T-cell (primary cell): Measurements from ENCODE around the gene ADAM19. TPM values are rescaled to one million over a fixed set of nuclear protein-coding genes. Genes with fewer than 3 reads are reported as not detected.

ENCODE experiments used
- ATAC-seq, 4 experiments: fragments of 200-7000 bp in 3 of 4; fragments of 150-1000 bp in 1 of 4; cut with Tn5 transposase; replicated peaks in 1 of 4; 1 replicate in 3 of 4; 2 replicates in 1 of 4; pipeline ENCODE4 v1.10.0; 2021; ENCODE audit warnings: moderate library complexity in 3 of 4, mild to moderate bottlenecking in 2 of 4, moderate number of reproducible peaks in 1 of 4
- CTCF ChIA-PET, 2 donors: fragments of 300-600 bp; sonication (Branson Sonifier 250); formaldehyde crosslinking; loops; one replicate each; lab custom pipeline; 2022; ENCODE audit warnings: antibody characterized with exemption in 2 of 2; lab: Charles Lee
- POLR2A ChIA-PET, 2 donors: fragments of 300-600 bp; sonication (Branson Sonifier 250); formaldehyde crosslinking; loops; one replicate each; lab custom pipeline; 2022; ENCODE audit warnings: antibody characterized with exemption in 2 of 2; lab: Charles Lee
- DNase-seq, 35 experiments: peaks; one replicate each; pipeline versions ENCODE4 v3.0.0 to v3.0.0-alpha.2; 2013 to 2023
- H3K27ac ChIP-seq: one replicate; pipeline ENCODE4 v1.5.1; 2013; ENCODE audit warnings: low read length
- H3K27me3 ChIP-seq, 2 experiments: replicated peaks in 1 of 2; 1 replicate in 1 of 2; 2 replicates in 1 of 2; pipeline versions ENCODE4 v1.6.1 to v1.7.0; 2013; ENCODE audit warnings: low read length in 1 of 2, mixed read lengths in 1 of 2; ENCODE audit not compliant: control insufficient read depth in 2 of 2, insufficient read depth in 2 of 2; ENCODE audit errors: extremely low read depth in 1 of 2
- H3K36me3 ChIP-seq, 2 donors: 1 replicate in 1 of 2; 2 replicates in 1 of 2; pipeline versions ENCODE4 v1.6.1 to v1.7.0; 2013; ENCODE audit warnings: low read length in 1 of 2; ENCODE audit not compliant: control insufficient read depth in 2 of 2, insufficient read depth in 1 of 2; ENCODE audit errors: extremely low read depth in 1 of 2
- H3K4me1 ChIP-seq, 2 experiments: 1 replicate in 1 of 2; 2 replicates in 1 of 2; pipeline versions ENCODE4 v1.6.1 to v1.7.0; 2013; ENCODE audit warnings: low read length in 2 of 2, mixed read lengths in 1 of 2; ENCODE audit not compliant: insufficient read depth in 2 of 2, control insufficient read depth in 1 of 2; ENCODE audit errors: extremely low read depth in 1 of 2
- H3K4me3 ChIP-seq, 2 donors: 1 replicate in 1 of 2; 2 replicates in 1 of 2; pipeline versions ENCODE4 v1.5.1 to v1.7.0; 2013; ENCODE audit warnings: mild to moderate bottlenecking in 2 of 2, low read length in 1 of 2, moderate library complexity in 1 of 2; ENCODE audit not compliant: control insufficient read depth in 1 of 2; ENCODE audit errors: extremely low read depth in 1 of 2
- H3K9me3 ChIP-seq: 2 replicates; pipeline ENCODE4 v1.7.0; 2013
- H3K27ac Mint-ChIP-seq, 2 donors: one replicate each; pipeline ENCODE4 v1.8.0; 2020 to 2021; ENCODE audit warnings: mild to moderate bottlenecking in 2 of 2, mixed read lengths in 2 of 2
- H3K27me3 Mint-ChIP-seq, 2 donors: one replicate each; pipeline ENCODE4 v1.8.0; 2021 to 2022; ENCODE audit warnings: mixed read lengths in 2 of 2
- H3K36me3 Mint-ChIP-seq: one replicate; pipeline ENCODE4 v1.8.0; 2021; ENCODE audit warnings: mixed read lengths
- H3K4me1 Mint-ChIP-seq, 3 donors: one replicate each; pipeline ENCODE4 v1.8.0; 2020 to 2022; ENCODE audit warnings: mixed read lengths in 3 of 3, mild to moderate bottlenecking in 1 of 3
- H3K4me3 Mint-ChIP-seq, 3 donors: one replicate each; pipeline ENCODE4 v1.8.0; 2020 to 2022; ENCODE audit warnings: mild to moderate bottlenecking in 3 of 3, mixed read lengths in 3 of 3, moderate library complexity in 3 of 3
- H3K9me3 Mint-ChIP-seq, 3 donors: one replicate each; pipeline ENCODE4 v1.8.0; 2020 to 2022; ENCODE audit warnings: mixed read lengths in 3 of 3
- WGBS: methylation state at CpG from one replicate; pipeline ENCODE4 v1.1.5; 2013; ENCODE audit warnings: missing lambda C conversion rate; ENCODE audit not compliant: insufficient coverage; 5-methylcytosine and 5-hydroxymethylcytosine counted together
- total RNA-seq, 35 experiments: library from RNA in 6 of 35; stranded (reverse) in 6 of 35; fragments of 120-200 nt in 1 of 35; gene quantifications; one replicate each; pipeline versions ENCODE4 v1.2.1 to v1.2.4 and lab custom pipeline; 2013 to 2026

ADAM19 gene
- total RNA-seq, 5 donors from 2014 or later (not counting 1 experiment from before 2014, with no cell fraction given): 30.7 to 64.1 (median 41.8) TPM

DNA sequence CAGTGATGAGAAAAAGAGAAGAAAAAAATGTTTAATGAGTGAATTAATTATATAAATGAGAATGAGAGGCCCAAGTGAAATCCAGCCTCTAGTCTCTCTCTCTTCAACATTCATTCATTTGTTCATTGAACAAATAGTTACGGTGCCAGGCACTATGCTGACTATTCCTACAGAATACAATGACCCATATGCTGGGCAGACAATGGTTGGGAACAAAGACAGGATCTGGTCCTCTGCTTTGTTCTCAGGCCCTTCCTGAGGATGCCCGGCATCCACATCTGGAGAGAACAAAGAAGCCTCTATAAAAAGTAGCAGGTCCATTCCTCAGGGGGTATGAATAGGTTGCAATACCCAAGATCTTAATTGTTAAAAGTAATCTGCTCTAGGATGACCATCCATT, 6.9 kb downstream of the ADAM19 start:
- peaks cover 5 to 43% of the 10 kb centered on the region in 2 experiments for H3K4me1 ChIP-seq
- WGBS: 80% methylated on average over 1 of the region's 2 CpGs
- ChIA-PET POLR2A (no interaction called here), CTCF (interaction anchor here (0.6 to 1.1 kb wide), 4 partner anchors 9 to 263 kb away, joined by 3 to 5 read pairs (median 3); no protein-coding TSS in a partner anchor)
- no peaks in the 10 kb centered on the region for H3K27me3 ChIP-seq
- H3K9me3 ChIP-seq: no peaks in the 10 kb centered on the region
- peak overlapping the region; percentile 28 to 64 for H3K27ac Mint-ChIP-seq
- DNase-seq (no peak), ATAC-seq (no peak)
- H3K9me3 Mint-ChIP-seq: no peaks in the 10 kb centered on the region
- no peak overlapping the region for H3K4me3 Mint-ChIP-seq
- no peaks in the 10 kb centered on the region for H3K36me3 ChIP-seq
- no peak overlapping the region for H3K4me3 ChIP-seq
- H3K27ac ChIP-seq: no peak overlapping the region
- H3K27me3 Mint-ChIP-seq: peaks cover 0 to under 1% of the 10 kb centered on the region in 2 donors
- H3K36me3 Mint-ChIP-seq: peaks cover 25% of the 10 kb centered on the region
- peaks cover 20 to 79% (median 62%) of the 10 kb centered on the region in 3 donors for H3K4me1 Mint-ChIP-seq

- no peak for ATAC-seq
- POLR2A ChIA-PET: no interaction called here
- peak overlapping the region in 1 of 2 donors; percentile 52 for H3K27ac Mint-ChIP-seq
- H3K27me3 Mint-ChIP-seq: no peaks in the 10 kb centered on the region
- no peaks in the 10 kb centered on the region for H3K9me3 ChIP-seq
- H3K36me3 Mint-ChIP-seq: peaks cover 25% of the 10 kb centered on the region
- DNase-seq: no peak
- H3K4me3 ChIP-seq: no peak overlapping the region
- no peaks in the 10 kb centered on the region for H3K9me3 Mint-ChIP-seq
- H3K4me3 Mint-ChIP-seq: no peak overlapping the region
- H3K4me1 ChIP-seq: peaks cover 5 to 43% of the 10 kb centered on the region in 2 experiments
- H3K27me3 ChIP-seq: no peaks in the 10 kb centered on the region
- WGBS: 100% methylated on average over 1 of the region's 4 CpGs
- no peak overlapping the region for H3K27ac ChIP-seq
- H3K4me1 Mint-ChIP-seq: peaks cover 18 to 81% (median 61%) of the 10 kb centered on the region in 3 donors
- H3K36me3 ChIP-seq: peaks cover 0 to 4% of the 10 kb centered on the region in 2 donors
- CTCF ChIA-PET: interaction anchor here in 1 of 2 donors (1.1 to 1.2 kb wide), 2 partner anchors 9 to 26 kb away, joined by 3 read pairs; no protein-coding TSS in a partner anchor
These were observed 7.4 kb downstream of the ADAM19 start for GRCh38 chr5:157568222-157568621.

DNA sequence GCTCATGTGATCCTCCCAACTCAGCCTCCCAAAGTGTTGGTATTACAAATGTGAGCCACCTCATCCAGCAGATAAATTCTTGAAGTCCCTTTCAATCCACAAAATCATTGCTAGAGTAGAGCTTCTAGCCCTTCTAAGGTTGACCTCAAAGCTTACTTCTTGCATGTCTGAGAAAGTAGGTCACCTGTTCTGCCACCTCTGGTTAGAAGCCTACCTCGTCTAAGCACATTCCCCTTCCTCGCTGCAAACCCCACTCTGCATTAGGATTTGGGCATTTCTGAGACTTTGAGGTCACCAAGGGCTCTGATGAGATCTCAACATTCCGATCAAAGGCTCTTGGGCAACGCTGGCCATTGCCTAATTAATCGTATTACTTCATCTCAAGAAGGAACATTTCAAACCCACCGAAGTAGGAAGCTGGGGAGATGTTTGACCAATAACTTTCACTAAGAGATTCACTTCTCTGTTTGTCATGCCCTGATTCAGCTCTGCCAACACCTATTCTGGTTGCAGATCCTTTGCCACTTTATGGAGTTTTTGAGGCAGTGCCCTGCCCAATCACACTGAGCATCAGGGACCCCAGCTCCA, 8.6 kb downstream of the ADAM19 start:
- 64% methylated on average over 5 of the region's 6 CpGs for WGBS
- Mint-ChIP-seq H3K4me3 (peak overlapping the region in 1 of 3 donors; percentile 22), H3K4me1 (peaks cover 18 to 84% (median 65%) of the 10 kb centered on the region in 3 donors), H3K9me3 (no peaks in the 10 kb centered on the region), H3K27me3 (no peaks in the 10 kb centered on the region), H3K36me3 (peaks cover 32% of the 10 kb centered on the region), H3K27ac (peak overlapping the region; percentile 36 to 71)
- peaks cover 0 to 15% of the 10 kb centered on the region in 2 donors for H3K36me3 ChIP-seq
- ChIA-PET CTCF (interaction anchor here in 1 of 2 donors (0.6 to 1.2 kb wide), 4 partner anchors 11 to 32 kb away, joined by 3 to 7 read pairs (median 3); no protein-coding TSS in a partner anchor), POLR2A (interaction anchor here in 1 of 2 donors (0.6 to 1.4 kb wide), 2 partner anchors 18 to 35 kb away, joined by 4 to 5 read pairs; no protein-coding TSS in a partner anchor)
- DNase-seq (peak in 2 of 35 experiments; percentile 11 to 35), ATAC-seq (peak in 1 of 4 experiments; percentile 45)
- peaks cover 5 to 38% of the 10 kb centered on the region in 2 experiments for H3K4me1 ChIP-seq
- H3K4me3 ChIP-seq: no peak overlapping the region
- no peak overlapping the region for H3K27ac ChIP-seq
- H3K9me3 ChIP-seq: no peaks in the 10 kb centered on the region
- H3K27me3 ChIP-seq: no peaks in the 10 kb centered on the region

GRCh38 chr5:157563929-157564716, 11.5 kb downstream of the ADAM19 start:
- H3K9me3 Mint-ChIP-seq: no peaks in the 10 kb centered on the region
- peak overlapping the region; percentile 51 to 70 for H3K27ac Mint-ChIP-seq
- ChIA-PET CTCF (no interaction called here), POLR2A (interaction anchor here in 1 of 2 donors (0.5 kb wide), 1 partner anchor 32 kb away, joined by 4 read pairs; no protein-coding TSS in a partner anchor)
- ATAC-seq (no peak), DNase-seq (no peak)
- Histone ChIP-seq H3K27me3 (no peaks in the 10 kb centered on the region), H3K4me3 (no peak overlapping the region), H3K4me1 (peaks cover 0 to 14% of the 10 kb centered on the region in 2 experiments), H3K36me3 (peaks cover 0 to 15% of the 10 kb centered on the region in 2 donors), H3K9me3 (no peaks in the 10 kb centered on the region), H3K27ac (no peak overlapping the region)
- peak overlapping the region in 1 of 3 donors; percentile 10 for H3K4me3 Mint-ChIP-seq
- H3K27me3 Mint-ChIP-seq: no peaks in the 10 kb centered on the region
- H3K4me1 Mint-ChIP-seq: peaks cover 0 to 81% (median 49%) of the 10 kb centered on the region in 3 donors
- H3K36me3 Mint-ChIP-seq: peaks cover 44% of the 10 kb centered on the region
- 66% methylated on average over 8 of the region's 13 CpGs for WGBS

GRCh38 chr5:157563373-157563928, 12.1 kb downstream of the ADAM19 start:
- no peak overlapping the region for H3K4me3 ChIP-seq
- peaks cover 0 to 83% (median 52%) of the 10 kb centered on the region in 3 donors for H3K4me1 Mint-ChIP-seq
- WGBS: 95% methylated on average over 11 of the region's 11 CpGs
- H3K27me3 Mint-ChIP-seq: no peaks in the 10 kb centered on the region
- peak overlapping the region in 1 of 3 donors; percentile 10 for H3K4me3 Mint-ChIP-seq
- ChIA-PET POLR2A (interaction anchor here in 1 of 2 donors (0.5 kb wide), 1 partner anchor 32 kb away, joined by 4 read pairs; no protein-coding TSS in a partner anchor), CTCF (no interaction called here)
- ATAC-seq (no peak), DNase-seq (no peak)
- H3K36me3 ChIP-seq: peaks cover 0 to 15% of the 10 kb centered on the region in 2 donors
- peaks cover 44% of the 10 kb centered on the region for H3K36me3 Mint-ChIP-seq
- H3K27me3 ChIP-seq: no peaks in the 10 kb centered on the region
- no peaks in the 10 kb centered on the region for H3K9me3 ChIP-seq
- no peaks in the 10 kb centered on the region for H3K9me3 Mint-ChIP-seq
- H3K27ac Mint-ChIP-seq: peak overlapping the region; percentile 51 to 70
- peaks cover 0 to 13% of the 10 kb centered on the region in 2 experiments for H3K4me1 ChIP-seq
- no peak overlapping the region for H3K27ac ChIP-seq

- no peak for DNase-seq
- Histone ChIP-seq H3K27ac (no peak overlapping the region), H3K4me1 (peaks cover 0 to 9% of the 10 kb centered on the region in 2 experiments), H3K36me3 (peaks cover 0 to 15% of the 10 kb centered on the region in 2 donors), H3K4me3 (no peak overlapping the region), H3K9me3 (no peaks in the 10 kb centered on the region), H3K27me3 (no peaks in the 10 kb centered on the region)
- WGBS: 91% methylated on average over 10 of the region's 10 CpGs
- no peak for ATAC-seq
- ChIA-PET POLR2A (no interaction called here), CTCF (no interaction called here)
- Mint-ChIP-seq H3K36me3 (peaks cover 37% of the 10 kb centered on the region), H3K27me3 (no peaks in the 10 kb centered on the region), H3K27ac (peak overlapping the region; percentile 62 to 71), H3K9me3 (no peaks in the 10 kb centered on the region), H3K4me1 (peaks cover 0 to 83% (median 53%) of the 10 kb centered on the region in 3 donors), H3K4me3 (no peak overlapping the region)
These were observed 13.4 kb downstream of the ADAM19 start for GRCh38 chr5:157562111-157562581.
